Measurements from ENCODE around the gene UXT. TPM values are rescaled to one million over a fixed set of nuclear protein-coding genes. Genes with fewer than 3 reads are reported as not detected.

Gene UXT
- total RNA-seq, 1 experiment from 2014 or later: 68.6 TPM

DNA sequence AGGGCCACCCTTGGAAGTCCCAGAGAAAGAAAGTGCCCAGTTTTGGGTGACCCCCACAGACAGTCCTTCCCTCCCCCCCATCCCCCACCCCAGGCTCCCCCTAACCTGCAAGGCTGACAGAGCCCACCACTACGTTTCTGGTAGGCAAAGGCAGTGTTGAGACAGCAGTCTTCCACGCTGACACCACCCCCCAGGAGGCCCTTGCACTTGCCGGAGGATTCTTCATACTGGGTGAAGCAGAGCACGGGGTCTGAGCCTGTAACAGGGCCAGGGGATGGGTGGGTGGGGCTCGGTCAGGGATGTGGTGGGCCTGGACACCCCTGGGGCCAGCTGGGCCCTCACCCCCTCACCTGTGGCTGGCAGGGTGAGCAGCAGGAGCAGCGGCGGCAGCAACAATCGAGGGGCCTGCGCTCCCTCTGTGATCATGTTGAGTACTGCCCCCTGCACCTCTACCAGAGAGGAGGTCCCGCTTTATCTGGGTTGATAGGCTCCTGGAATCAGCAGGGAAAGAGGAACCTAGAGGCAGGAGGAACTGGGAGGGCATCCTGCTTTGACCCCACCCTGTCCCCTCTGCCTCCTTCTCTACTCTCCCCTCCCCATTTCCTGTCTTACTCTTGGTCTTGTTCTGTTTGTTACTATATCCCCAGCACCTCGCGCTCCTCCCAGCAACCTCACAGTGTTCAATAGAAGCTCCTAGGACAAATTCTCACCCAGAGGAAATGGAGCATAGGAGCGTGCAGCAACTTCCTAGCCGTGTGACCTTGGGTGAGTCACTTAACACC is 29.4 kb downstream of the UXT start, which contains the start of gene CFP:
Gene CFP (minus strand): TSS at position 512 of the 782 bp plus-strand sequence. CDS start 86 bp downstream, at position 426.
- no peak for DNase-seq (ENCODE audit: low spot score)

DNA sequence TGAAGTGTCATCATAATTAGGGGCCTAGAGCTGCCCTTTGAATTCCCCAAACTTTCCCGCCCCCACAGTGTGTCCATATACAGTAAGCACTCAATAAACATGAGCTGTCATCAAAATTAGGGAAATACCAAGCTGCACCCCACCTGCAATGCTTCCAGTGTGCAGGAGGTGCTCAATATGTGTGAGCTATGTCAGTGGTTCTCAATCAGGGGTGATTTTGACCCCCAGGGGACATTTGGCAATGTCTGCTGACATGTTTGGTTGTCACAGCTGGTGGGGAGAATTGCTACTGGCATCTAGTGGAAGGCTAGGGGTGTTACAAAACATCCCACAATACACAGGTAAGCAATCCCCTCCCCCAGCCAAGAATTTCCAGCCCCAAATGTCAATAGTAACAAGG is 30.0 kb downstream of the UXT start:
- ChIA-PET POLR2A (interaction anchor here (0.7 kb wide), 1 partner anchor 56 kb away, joined by 3 read pairs; no protein-coding TSS in a partner anchor), CTCF (interaction anchor here (0.6 to 1.4 kb wide), 6 partner anchors 16 to 244 kb away, joined by 3 to 7 read pairs (median 4); partner anchors contain the start of gene TIMP1)
- no peaks in the 10 kb centered on the region for H3K36me3 Mint-ChIP-seq
- no peak overlapping the region for H3K4me3 Mint-ChIP-seq
- no peak overlapping the region for H3K27ac Mint-ChIP-seq
- peaks cover 15% of the 10 kb centered on the region for H3K4me1 Mint-ChIP-seq
- DNase-seq (ENCODE audit: low spot score) (peak; percentile 23), ATAC-seq (peak; percentile 66)
- TF ChIP-seq RORB (CRISPR knock-in tag; IDR thresholded peaks at IDR 0.05) (no peak), ATF1 (CRISPR knock-in tag; IDR thresholded peaks at IDR 0.05) (no peak), CBFB (CRISPR knock-in tag; IDR thresholded peaks at IDR 0.05; ENCODE audit: low read depth) (no peak), ERG (CRISPR knock-in tag; IDR thresholded peaks at IDR 0.05) (no peak), TCF7 (CRISPR knock-in tag; IDR thresholded peaks at IDR 0.05; ENCODE audit: low read depth) (no peak), TP53 (CRISPR knock-in tag; IDR thresholded peaks at IDR 0.05) (no peak), ELF4 (CRISPR knock-in tag; IDR thresholded peaks at IDR 0.05; ENCODE audit: low read depth) (no peak), ESRRA (CRISPR knock-in tag; IDR thresholded peaks at IDR 0.05; ENCODE audit: borderline replicate concordance) (no peak), ZMAT4 (CRISPR knock-in tag; IDR thresholded peaks at IDR 0.05) (no peak), KAT7 (CRISPR knock-in tag; IDR thresholded peaks at IDR 0.05; ENCODE audit: borderline replicate concordance) (no peak), IRF1 (CRISPR knock-in tag; IDR thresholded peaks at IDR 0.05) (no peak), ZNF219 (CRISPR knock-in tag; IDR thresholded peaks at IDR 0.05; ENCODE audit: borderline replicate concordance) (no peak), TEAD1 (CRISPR knock-in tag; IDR thresholded peaks at IDR 0.05) (no peak)
- TF ChIP-seq, protein P1, sequence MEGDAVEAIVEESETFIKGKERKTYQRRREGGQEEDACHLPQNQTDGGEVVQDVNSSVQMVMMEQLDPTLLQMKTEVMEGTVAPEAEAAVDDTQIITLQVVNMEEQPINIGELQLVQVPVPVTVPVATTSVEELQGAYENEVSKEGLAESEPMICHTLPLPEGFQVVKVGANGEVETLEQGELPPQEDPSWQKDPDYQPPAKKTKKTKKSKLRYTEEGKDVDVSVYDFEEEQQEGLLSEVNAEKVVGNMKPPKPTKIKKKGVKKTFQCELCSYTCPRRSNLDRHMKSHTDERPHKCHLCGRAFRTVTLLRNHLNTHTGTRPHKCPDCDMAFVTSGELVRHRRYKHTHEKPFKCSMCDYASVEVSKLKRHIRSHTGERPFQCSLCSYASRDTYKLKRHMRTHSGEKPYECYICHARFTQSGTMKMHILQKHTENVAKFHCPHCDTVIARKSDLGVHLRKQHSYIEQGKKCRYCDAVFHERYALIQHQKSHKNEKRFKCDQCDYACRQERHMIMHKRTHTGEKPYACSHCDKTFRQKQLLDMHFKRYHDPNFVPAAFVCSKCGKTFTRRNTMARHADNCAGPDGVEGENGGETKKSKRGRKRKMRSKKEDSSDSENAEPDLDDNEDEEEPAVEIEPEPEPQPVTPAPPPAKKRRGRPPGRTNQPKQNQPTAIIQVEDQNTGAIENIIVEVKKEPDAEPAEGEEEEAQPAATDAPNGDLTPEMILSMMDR (IDR thresholded peaks at IDR 0.05): no peak
- TF ChIP-seq, protein P2, sequence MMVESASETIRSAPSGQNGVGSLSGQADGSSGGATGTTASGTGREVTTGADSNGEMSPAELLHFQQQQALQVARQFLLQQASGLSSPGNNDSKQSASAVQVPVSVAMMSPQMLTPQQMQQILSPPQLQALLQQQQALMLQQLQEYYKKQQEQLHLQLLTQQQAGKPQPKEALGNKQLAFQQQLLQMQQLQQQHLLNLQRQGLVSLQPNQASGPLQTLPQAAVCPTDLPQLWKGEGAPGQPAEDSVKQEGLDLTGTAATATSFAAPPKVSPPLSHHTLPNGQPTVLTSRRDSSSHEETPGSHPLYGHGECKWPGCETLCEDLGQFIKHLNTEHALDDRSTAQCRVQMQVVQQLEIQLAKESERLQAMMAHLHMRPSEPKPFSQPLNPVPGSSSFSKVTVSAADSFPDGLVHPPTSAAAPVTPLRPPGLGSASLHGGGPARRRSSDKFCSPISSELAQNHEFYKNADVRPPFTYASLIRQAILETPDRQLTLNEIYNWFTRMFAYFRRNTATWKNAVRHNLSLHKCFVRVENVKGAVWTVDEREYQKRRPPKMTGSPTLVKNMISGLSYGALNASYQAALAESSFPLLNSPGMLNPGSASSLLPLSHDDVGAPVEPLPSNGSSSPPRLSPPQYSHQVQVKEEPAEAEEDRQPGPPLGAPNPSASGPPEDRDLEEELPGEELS (CRISPR knock-in tag; IDR thresholded peaks at IDR 0.05): no peak
- TF ChIP-seq, protein P3, sequence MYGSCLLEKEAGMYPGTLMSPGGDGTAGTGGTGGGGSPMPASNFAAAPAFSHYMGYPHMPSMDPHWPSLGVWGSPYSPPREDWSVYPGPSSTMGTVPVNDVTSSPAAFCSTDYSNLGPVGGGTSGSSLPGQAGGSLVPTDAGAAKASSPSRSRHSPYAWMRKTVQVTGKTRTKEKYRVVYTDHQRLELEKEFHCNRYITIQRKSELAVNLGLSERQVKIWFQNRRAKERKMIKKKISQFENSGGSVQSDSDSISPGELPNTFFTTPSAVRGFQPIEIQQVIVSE (CRISPR knock-in tag; IDR thresholded peaks at IDR 0.05; ENCODE audit: borderline replicate concordance): no peak
- H3K9me3 Mint-ChIP-seq: no peaks in the 10 kb centered on the region
- H3K27me3 Mint-ChIP-seq (ENCODE audit: low read depth): peaks cover 2% of the 10 kb centered on the region; the same call in 1 of the 2 replicates

More for the DNA sequence above, 29.4 kb downstream of the UXT start, which contains the start of gene CFP:
- Mint-ChIP-seq H3K9me3 (no peaks in the 10 kb centered on the region), H3K4me1 (peaks cover 12% of the 10 kb centered on the region), H3K27ac (peak within 1 kb of the TSS; percentile 60), H3K4me3 (no peak within 1 kb of the TSS), H3K27me3 (ENCODE audit: low read depth) (no peaks in the 10 kb centered on the region; the same call in 1 of the 2 replicates), H3K36me3 (no peaks in the 10 kb centered on the region)
- no peak for TF ChIP-seq JUN (CRISPR knock-in tag; IDR thresholded peaks at IDR 0.05)
- TF ChIP-seq, protein P4, sequence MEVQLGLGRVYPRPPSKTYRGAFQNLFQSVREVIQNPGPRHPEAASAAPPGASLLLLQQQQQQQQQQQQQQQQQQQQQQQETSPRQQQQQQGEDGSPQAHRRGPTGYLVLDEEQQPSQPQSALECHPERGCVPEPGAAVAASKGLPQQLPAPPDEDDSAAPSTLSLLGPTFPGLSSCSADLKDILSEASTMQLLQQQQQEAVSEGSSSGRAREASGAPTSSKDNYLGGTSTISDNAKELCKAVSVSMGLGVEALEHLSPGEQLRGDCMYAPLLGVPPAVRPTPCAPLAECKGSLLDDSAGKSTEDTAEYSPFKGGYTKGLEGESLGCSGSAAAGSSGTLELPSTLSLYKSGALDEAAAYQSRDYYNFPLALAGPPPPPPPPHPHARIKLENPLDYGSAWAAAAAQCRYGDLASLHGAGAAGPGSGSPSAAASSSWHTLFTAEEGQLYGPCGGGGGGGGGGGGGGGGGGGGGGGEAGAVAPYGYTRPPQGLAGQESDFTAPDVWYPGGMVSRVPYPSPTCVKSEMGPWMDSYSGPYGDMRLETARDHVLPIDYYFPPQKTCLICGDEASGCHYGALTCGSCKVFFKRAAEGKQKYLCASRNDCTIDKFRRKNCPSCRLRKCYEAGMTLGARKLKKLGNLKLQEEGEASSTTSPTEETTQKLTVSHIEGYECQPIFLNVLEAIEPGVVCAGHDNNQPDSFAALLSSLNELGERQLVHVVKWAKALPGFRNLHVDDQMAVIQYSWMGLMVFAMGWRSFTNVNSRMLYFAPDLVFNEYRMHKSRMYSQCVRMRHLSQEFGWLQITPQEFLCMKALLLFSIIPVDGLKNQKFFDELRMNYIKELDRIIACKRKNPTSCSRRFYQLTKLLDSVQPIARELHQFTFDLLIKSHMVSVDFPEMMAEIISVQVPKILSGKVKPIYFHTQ (CRISPR knock-in tag; IDR thresholded peaks at IDR 0.05): no peak
- POLR2A ChIA-PET: no interaction called here
- CTCF ChIA-PET: interaction anchor here (1.2 to 2.0 kb wide), 5 partner anchors 15 to 68 kb away, joined by 3 to 9 read pairs (median 4); partner anchors contain the start of gene TIMP1
- peak; percentile 60 for ATAC-seq

All from WTC11 (cell line).